HepG2 (cell line): ENCODE measurements around the gene GNB3. TPM values are rescaled to one million over a fixed set of nuclear protein-coding genes. Genes with fewer than 3 reads are reported as not detected.

Experiments
- AKAP8 ChIP-seq: sonication (generic); formaldehyde crosslinking; IDR thresholded peaks from 2 replicates; pipeline ENCODE4 v1.5.1; 2020; ENCODE audit warnings: mild to moderate bottlenecking, missing genetic modification reagents
- ARNTL ChIP-seq: sonication (generic); formaldehyde crosslinking; IDR thresholded peaks from 2 replicates; pipeline ENCODE4 v1.4.0; 2020; ENCODE audit warnings: mild to moderate bottlenecking, missing genetic modification reagents
- EEA1 ChIP-seq: sonication (generic); formaldehyde crosslinking; IDR thresholded peaks from 2 replicates; pipeline ENCODE4 v1.5.1; 2020; ENCODE audit warnings: mild to moderate bottlenecking, missing genetic modification reagents, borderline replicate concordance
- HNRNPL ChIP-seq: fragments of 200-400 bp; formaldehyde crosslinking; IDR thresholded peaks from 2 replicates; pipeline ENCODE4 v1.6.1; 2017; ENCODE audit warnings: mild to moderate bottlenecking, low read depth, low read length
- PITX1 ChIP-seq: sonication (generic); formaldehyde crosslinking; IDR thresholded peaks from 2 replicates; pipeline ENCODE4 v1.5.1; 2020; ENCODE audit warnings: mild to moderate bottlenecking, missing genetic modification reagents
- POLR2AphosphoS5 ChIP-seq: IDR thresholded peaks from 2 replicates; pipeline ENCODE4 v1.6.1; 2012; ENCODE audit warnings: low read depth, low read length
- RBM22 ChIP-seq: fragments of 200-400 bp; formaldehyde crosslinking; optimal IDR thresholded peaks from 2 replicates; pipeline ENCODE3; 2017; ENCODE audit warnings: mild to moderate bottlenecking, low read length, moderate library complexity
- SOX13 ChIP-seq, 3 experiments: fragments of 450-650 bp in 1 of 3; sonication (generic) in 1 of 3; formaldehyde crosslinking in 1 of 3; IDR thresholded peaks in 2 of 3; conservative IDR thresholded peaks in 1 of 3; 2 replicates each; pipeline versions ENCODE4 v1.5.0 to v1.6.1; 2016 to 2020; ENCODE audit warnings: antibody characterized with exemption in 1 of 3, mild to moderate bottlenecking in 1 of 3, missing compliant biosample characterization in 1 of 3, missing genetic modification reagents in 1 of 3, moderate library complexity in 1 of 3
- SSRP1 ChIP-seq: IDR thresholded peaks from 2 replicates; pipeline ENCODE4 v1.6.1; 2016; ENCODE audit warnings: control low read depth
- TARDBP ChIP-seq: sonication (generic); formaldehyde crosslinking; IDR thresholded peaks from 2 replicates; pipeline ENCODE4 v1.8.0; 2022; ENCODE audit warnings: mild to moderate bottlenecking, missing genetic modification reagents
- TBX3 ChIP-seq: fragments of 450-650 bp; IDR thresholded peaks from 2 replicates; pipeline ENCODE4 v1.6.1; 2017; ENCODE audit warnings: antibody characterized with exemption, mild to moderate bottlenecking, inconsistent platforms, borderline replicate concordance
- WIZ ChIP-seq: sonication (generic); formaldehyde crosslinking; IDR thresholded peaks from 2 replicates; pipeline ENCODE4 v1.5.1; 2020; ENCODE audit warnings: mild to moderate bottlenecking, missing genetic modification reagents
- ZNF12 ChIP-seq: sonication (generic); formaldehyde crosslinking; IDR thresholded peaks from 2 replicates; pipeline ENCODE4 v1.5.0; 2020; ENCODE audit warnings: missing genetic modification reagents
- ZNF253 ChIP-seq: sonication (generic); formaldehyde crosslinking; IDR thresholded peaks from 2 replicates; pipeline ENCODE4 v1.8.0; 2022; ENCODE audit warnings: mild to moderate bottlenecking, missing genetic modification reagents, borderline replicate concordance
- ZNF572 ChIP-seq: sonication (generic); formaldehyde crosslinking; IDR thresholded peaks from 2 replicates; pipeline ENCODE4 v1.5.1; 2020; ENCODE audit warnings: mild to moderate bottlenecking, missing genetic modification reagents
- ZNF670 ChIP-seq: sonication (generic); formaldehyde crosslinking; IDR thresholded peaks from 2 replicates; pipeline ENCODE4 v1.8.0; 2022; ENCODE audit warnings: mild to moderate bottlenecking, missing genetic modification reagents, borderline replicate concordance
- ZNF790 ChIP-seq: sonication (generic); formaldehyde crosslinking; IDR thresholded peaks from 2 replicates; pipeline ENCODE4 v1.8.0; 2022; ENCODE audit warnings: missing genetic modification reagents, mild to moderate bottlenecking, borderline replicate concordance
- polyA plus RNA-seq, 8 experiments: library from polyadenylated mRNA; depleted of rRNA in 3 of 8; stranded (reverse) in 7 of 8; unstranded in 1 of 8; fragments of >200 nt; fragmentation: Illumina TruSeq in 4 of 8; extraction: Trizol in 4 of 8; gene quantifications; 2 replicates each; pipeline versions ENCODE4 v1.2.1 to v1.2.3, GENCODE V29; 2011 to 2016; ENCODE audit warnings: low read depth in 4 of 8, missing spikeins in 1 of 8, mixed read lengths in 1 of 8; ENCODE audit not compliant: insufficient read depth in 1 of 8
- total RNA-seq, 5 experiments: library from RNA; depleted of rRNA; stranded (reverse); fragments of >200 nt; fragmentation: Illumina TruSeq; extraction: Trizol; gene quantifications; 2 replicates each; pipeline ENCODE4 v1.2.3, GENCODE V29; 2016; ENCODE audit warnings: low read depth in 1 of 5
- TF ChIP-seq, protein P1 (sequence below): sonication (generic); formaldehyde crosslinking; IDR thresholded peaks from 2 replicates; pipeline ENCODE4 v1.8.0; 2022; ENCODE audit warnings: mild to moderate bottlenecking, missing genetic modification reagents, moderate library complexity
- TF ChIP-seq, protein P2 (sequence below): sonication (generic); formaldehyde crosslinking; IDR thresholded peaks from 2 replicates; pipeline ENCODE4 v1.5.1; 2020; ENCODE audit warnings: mild to moderate bottlenecking, missing genetic modification reagents
- TF ChIP-seq, protein P3 (sequence below): fragments of 450-650 bp; IDR thresholded peaks from 2 replicates; pipeline ENCODE4 v1.6.1; 2017; ENCODE audit warnings: mild to moderate bottlenecking

Gene GNB3
- total and polyA plus RNA-seq, 2 of the 13 experiments (the other 11 are each of a cell fraction or from before 2014, with no cell fraction given): 1.3 to 3.6 TPM

DNA sequence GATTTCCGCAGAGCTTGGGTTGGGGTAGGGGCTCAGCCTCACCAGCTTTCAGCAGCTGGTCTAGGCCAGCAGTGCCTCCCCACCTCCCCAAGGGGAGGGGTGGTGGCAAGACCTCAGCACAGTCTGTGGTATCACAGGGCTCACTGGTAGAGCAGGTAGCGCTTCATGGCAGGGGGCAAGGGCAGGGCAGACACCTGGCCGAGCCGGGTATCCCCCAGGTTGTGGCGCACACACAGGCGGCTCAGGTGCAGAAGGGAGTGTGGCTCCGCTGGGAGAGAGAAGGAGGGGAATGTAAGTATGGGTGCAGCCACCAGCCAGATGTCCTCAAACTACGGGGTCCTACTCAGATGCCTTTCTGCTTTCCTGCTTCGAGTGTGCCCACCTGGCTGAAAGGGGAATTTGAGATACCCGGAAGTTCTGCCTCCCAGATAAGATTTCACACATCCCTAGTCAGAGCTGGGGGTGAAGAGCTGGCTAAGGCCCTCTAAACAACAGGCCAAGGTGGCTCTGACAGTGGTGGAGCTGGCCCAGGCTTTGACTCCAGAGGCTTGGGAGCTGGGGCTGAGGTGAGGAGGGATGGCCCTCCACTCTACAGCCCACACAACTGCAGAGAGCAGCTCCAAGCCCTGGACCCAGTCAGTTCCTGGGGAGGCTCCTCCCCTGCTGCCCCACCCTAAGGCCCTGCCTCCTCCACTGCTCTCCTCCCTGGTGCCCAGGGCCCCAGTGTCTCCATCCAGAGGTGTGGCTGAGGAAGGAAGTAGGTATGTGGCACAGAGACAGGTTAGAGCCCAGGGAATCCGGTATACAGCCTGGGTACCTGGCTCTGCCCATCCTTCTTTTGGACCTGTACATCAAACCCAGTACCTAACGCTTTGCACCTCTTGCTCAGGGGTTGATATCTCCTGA is 30.6 kb downstream of the GNB3 start (continued):
- TF ChIP-seq, protein P1, sequence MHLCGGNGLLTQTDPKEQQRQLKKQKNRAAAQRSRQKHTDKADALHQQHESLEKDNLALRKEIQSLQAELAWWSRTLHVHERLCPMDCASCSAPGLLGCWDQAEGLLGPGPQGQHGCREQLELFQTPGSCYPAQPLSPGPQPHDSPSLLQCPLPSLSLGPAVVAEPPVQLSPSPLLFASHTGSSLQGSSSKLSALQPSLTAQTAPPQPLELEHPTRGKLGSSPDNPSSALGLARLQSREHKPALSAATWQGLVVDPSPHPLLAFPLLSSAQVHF (CRISPR knock-in tag): 0 out of 2 replicates have a peak, but pooled peaks have one; percentile 12
- TF ChIP-seq ZNF12 (CRISPR knock-in tag) (no peak), SSRP1 (peak; percentile 37; the same call in 1 of the 2 replicates), RBM22 (peak; percentile 30), ZNF572 (CRISPR knock-in tag) (no peak), SOX13 (IDR thresholded peaks at IDR 0.05) (0 out of 2 replicates have a peak, but pooled peaks have one; percentile 4), SOX13 (CRISPR knock-in tag; conservative IDR thresholded peaks at IDR 0.05 in 1 of 2, IDR thresholded peaks at IDR 0.05 in 1 of 2) (no peak), ARNTL (no peak), TBX3 (no peak), ZNF253 (CRISPR knock-in tag) (no peak), POLR2AphosphoS5 (peak; percentile 75), HNRNPL (peak; percentile 63; the same call in 1 of the 2 replicates), ZNF790 (CRISPR knock-in tag) (no peak), TARDBP (peak; percentile 24; the same call in 1 of the 2 replicates), AKAP8 (CRISPR knock-in tag) (peak; percentile 65; the same call in 1 of the 2 replicates), ZNF670 (no peak), PITX1 (CRISPR knock-in tag) (peak; percentile 28; the same call in 1 of the 2 replicates), EEA1 (CRISPR knock-in tag) (no peak), WIZ (CRISPR knock-in tag) (no peak)
- TF ChIP-seq, protein P2, sequence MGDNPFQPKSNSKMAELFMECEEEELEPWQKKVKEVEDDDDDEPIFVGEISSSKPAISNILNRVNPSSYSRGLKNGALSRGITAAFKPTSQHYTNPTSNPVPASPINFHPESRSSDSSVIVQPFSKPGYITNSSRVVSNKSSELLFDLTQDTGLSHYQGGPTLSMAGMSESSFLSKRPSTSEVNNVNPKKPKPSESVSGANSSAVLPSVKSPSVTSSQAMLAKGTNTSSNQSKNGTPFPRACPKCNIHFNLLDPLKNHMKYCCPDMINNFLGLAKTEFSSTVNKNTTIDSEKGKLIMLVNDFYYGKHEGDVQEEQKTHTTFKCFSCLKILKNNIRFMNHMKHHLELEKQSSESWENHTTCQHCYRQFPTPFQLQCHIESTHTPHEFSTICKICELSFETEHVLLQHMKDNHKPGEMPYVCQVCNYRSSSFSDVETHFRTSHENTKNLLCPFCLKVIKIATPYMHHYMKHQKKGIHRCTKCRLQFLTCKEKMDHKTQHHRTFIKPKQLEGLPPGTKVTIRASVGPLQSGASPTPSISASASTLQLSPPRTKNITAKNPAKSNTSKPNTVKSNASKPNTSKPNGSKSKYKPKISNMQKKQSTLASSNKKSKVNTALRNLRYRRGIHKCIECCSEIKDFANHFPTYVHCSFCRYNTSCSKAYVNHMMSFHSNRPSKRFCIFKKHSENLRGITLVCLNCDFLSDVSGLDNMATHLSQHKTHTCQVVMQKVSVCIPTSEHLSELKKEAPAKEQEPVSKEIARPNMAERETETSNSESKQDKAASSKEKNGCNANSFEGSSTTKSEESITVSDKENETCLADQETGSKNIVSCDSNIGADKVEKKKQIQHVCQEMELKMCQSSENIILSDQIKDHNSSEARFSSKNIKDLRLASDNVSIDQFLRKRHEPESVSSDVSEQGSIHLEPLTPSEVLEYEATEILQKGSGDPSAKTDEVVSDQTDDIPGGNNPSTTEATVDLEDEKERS: no peak
- TF ChIP-seq, protein P3, sequence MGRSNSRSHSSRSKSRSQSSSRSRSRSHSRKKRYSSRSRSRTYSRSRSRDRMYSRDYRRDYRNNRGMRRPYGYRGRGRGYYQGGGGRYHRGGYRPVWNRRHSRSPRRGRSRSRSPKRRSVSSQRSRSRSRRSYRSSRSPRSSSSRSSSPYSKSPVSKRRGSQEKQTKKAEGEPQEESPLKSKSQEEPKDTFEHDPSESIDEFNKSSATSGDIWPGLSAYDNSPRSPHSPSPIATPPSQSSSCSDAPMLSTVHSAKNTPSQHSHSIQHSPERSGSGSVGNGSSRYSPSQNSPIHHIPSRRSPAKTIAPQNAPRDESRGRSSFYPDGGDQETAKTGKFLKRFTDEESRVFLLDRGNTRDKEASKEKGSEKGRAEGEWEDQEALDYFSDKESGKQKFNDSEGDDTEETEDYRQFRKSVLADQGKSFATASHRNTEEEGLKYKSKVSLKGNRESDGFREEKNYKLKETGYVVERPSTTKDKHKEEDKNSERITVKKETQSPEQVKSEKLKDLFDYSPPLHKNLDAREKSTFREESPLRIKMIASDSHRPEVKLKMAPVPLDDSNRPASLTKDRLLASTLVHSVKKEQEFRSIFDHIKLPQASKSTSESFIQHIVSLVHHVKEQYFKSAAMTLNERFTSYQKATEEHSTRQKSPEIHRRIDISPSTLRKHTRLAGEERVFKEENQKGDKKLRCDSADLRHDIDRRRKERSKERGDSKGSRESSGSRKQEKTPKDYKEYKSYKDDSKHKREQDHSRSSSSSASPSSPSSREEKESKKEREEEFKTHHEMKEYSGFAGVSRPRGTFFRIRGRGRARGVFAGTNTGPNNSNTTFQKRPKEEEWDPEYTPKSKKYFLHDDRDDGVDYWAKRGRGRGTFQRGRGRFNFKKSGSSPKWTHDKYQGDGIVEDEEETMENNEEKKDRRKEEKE: no peak
